Measurements from ENCODE around the gene TMPRSS4.

DNA sequence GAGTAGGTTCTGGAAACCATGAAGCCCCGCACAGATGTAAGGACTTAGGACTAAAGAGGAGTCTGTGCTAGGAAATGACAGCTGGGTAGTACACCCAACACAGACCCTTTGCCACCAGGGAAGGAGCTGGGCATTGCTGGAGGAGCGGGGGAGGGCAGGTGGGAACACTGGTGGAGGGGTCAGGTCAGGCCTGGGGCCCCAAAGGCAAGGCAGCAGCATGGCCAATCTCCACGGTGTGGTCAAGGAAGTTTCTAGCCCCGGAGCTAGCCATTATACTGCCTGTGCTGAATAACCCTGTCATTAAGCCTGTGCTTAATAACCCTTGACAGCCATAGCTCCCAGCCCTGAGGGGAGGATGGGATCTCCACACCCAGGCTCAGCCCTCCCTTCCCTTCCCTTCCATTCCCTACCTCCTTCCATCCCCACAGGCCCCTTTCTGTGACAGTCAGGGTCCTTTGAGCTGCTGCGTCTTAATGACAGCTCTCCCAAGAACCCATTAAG, 2.1 kb downstream of the TMPRSS4 start:
- TF ChIP-seq, protein P1, sequence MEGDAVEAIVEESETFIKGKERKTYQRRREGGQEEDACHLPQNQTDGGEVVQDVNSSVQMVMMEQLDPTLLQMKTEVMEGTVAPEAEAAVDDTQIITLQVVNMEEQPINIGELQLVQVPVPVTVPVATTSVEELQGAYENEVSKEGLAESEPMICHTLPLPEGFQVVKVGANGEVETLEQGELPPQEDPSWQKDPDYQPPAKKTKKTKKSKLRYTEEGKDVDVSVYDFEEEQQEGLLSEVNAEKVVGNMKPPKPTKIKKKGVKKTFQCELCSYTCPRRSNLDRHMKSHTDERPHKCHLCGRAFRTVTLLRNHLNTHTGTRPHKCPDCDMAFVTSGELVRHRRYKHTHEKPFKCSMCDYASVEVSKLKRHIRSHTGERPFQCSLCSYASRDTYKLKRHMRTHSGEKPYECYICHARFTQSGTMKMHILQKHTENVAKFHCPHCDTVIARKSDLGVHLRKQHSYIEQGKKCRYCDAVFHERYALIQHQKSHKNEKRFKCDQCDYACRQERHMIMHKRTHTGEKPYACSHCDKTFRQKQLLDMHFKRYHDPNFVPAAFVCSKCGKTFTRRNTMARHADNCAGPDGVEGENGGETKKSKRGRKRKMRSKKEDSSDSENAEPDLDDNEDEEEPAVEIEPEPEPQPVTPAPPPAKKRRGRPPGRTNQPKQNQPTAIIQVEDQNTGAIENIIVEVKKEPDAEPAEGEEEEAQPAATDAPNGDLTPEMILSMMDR (IDR thresholded peaks at IDR 0.05), result no peak
- TF ChIP-seq POLR2A (IDR thresholded peaks at IDR 0.05), result peak; percentile 19 to 68
